SK-N-MC (cell line): ENCODE data around the gene METTL4.

Source experiments
- EZH2 ChIP-seq: fragments of 200-600 bp; sonication (generic); IDR thresholded peaks from one replicate; pipeline ENCODE4 v1.6.1; 2017; ENCODE audit warnings: antibody characterized with exemption
- FOXP2 ChIP-seq: optimal IDR thresholded peaks from 2 replicates; pipeline ENCODE3; 2011; ENCODE audit warnings: mild to moderate bottlenecking, moderate library complexity; ENCODE audit not compliant: insufficient read depth; ENCODE audit errors: extremely low read length, control extremely low read depth
- POLR2AphosphoS5 ChIP-seq: IDR thresholded peaks from 2 replicates; pipeline ENCODE4 v1.6.1; 2012; ENCODE audit warnings: mild to moderate bottlenecking, low read depth, low read length, borderline replicate concordance

DNA sequence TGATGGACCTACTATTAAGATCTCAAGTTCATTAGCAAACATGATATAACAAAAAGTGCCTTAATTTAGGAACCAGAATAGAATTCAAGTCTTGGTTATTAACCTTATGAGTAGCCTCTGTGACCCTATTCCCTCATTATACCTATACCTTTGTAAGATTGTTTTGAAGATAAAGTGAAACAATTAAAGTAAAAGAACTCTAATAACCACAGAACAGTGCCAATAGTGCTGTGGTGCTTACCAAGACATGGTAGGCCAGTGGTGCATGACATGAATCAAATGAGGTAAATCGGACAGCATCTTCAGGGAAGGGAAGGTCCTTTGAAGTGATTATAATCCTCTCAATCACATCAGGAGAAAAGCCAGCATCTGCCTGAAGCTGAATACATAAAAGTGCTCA is 36.4 kb downstream of the METTL4 start:
- TF ChIP-seq POLR2AphosphoS5: no peak
- no peak for TF ChIP-seq EZH2
- TF ChIP-seq FOXP2: no peak
